Activated CD8-positive, alpha-beta T cell treated with anti-CD3 and anti-CD28 coated beads for 36 hours (primary cell): Measurements from ENCODE around the gene SOX30. TPM values are rescaled to one million over a fixed set of nuclear protein-coding genes. Genes with fewer than 3 reads are reported as not detected.

Source experiments
- ATAC-seq: fragments of 200-7000 bp; cut with Tn5 transposase; one replicate; pipeline ENCODE4 v1.10.0; 2021; ENCODE audit warnings: mild to moderate bottlenecking, moderate library complexity
- CTCF ChIA-PET: fragments of 350-600 bp; sonication (Branson Sonifier 250); formaldehyde crosslinking; loops from one replicate; lab custom pipeline; 2021; ENCODE audit warnings: antibody characterized with exemption; lab: Charles Lee
- POLR2A ChIA-PET: fragments of 350-600 bp; sonication (Branson Sonifier 250); formaldehyde crosslinking; loops from one replicate; lab custom pipeline; 2021; ENCODE audit warnings: antibody characterized with exemption; lab: Charles Lee
- DNase-seq: peaks from one replicate; pipeline ENCODE4 v3.0.0-alpha.2; 2020
- H3K27ac Mint-ChIP-seq: one replicate; pipeline ENCODE4 v1.8.0; 2021; ENCODE audit warnings: mild to moderate bottlenecking, mixed read lengths
- H3K27me3 Mint-ChIP-seq: one replicate; pipeline ENCODE4 v1.8.0; 2021; ENCODE audit warnings: mixed read lengths
- H3K36me3 Mint-ChIP-seq: one replicate; pipeline ENCODE4 v1.8.0; 2021; ENCODE audit warnings: low read depth, mixed read lengths
- H3K4me1 Mint-ChIP-seq: one replicate; pipeline ENCODE4 v1.8.0; 2021; ENCODE audit warnings: low read depth, mixed read lengths
- H3K4me3 Mint-ChIP-seq: one replicate; pipeline ENCODE4 v1.8.0; 2021; ENCODE audit warnings: mild to moderate bottlenecking, moderate library complexity, mixed read lengths
- H3K9me3 Mint-ChIP-seq: one replicate; pipeline ENCODE4 v1.8.0; 2021; ENCODE audit warnings: mixed read lengths
- CTCF ChIP-seq: fragments of 200-600 bp; IDR thresholded peaks from one replicate; pipeline ENCODE4 v1.8.0; 2022; ENCODE audit warnings: antibody characterized with exemption, mild to moderate bottlenecking
- intact Hi-C: fragments of 100-400 bp; cut with micrococcal nuclease; formaldehyde crosslinking; loops from one replicate; pipeline ENCODE4 v1.10.0; 2022
- total RNA-seq, 2 experiments: library from RNA; stranded (reverse); gene quantifications; one replicate each; pipeline ENCODE4 v1.2.3, GENCODE V29; 2021

SOX30 gene
- total RNA-seq, 2 experiments from 2014 or later: 0.11 to 0.16 TPM

- TF ChIP-seq CTCF: no peak
- peak overlapping the region; percentile 81 for H3K27ac Mint-ChIP-seq
- peaks cover 85% of the 10 kb centered on the region for H3K4me1 Mint-ChIP-seq
- POLR2A ChIA-PET: interaction anchor here (1.0 kb wide), 1 partner anchor 9 kb away, joined by 6 read pairs; no protein-coding TSS in a partner anchor
- H3K9me3 Mint-ChIP-seq: peaks cover 11% of the 10 kb centered on the region
- intact Hi-C loops: no loop called here
- ATAC-seq (no peak), DNase-seq (no peak)
- H3K27me3 Mint-ChIP-seq: peaks cover 2% of the 10 kb centered on the region
- H3K36me3 Mint-ChIP-seq: peaks cover 5% of the 10 kb centered on the region
- H3K4me3 Mint-ChIP-seq: no peak overlapping the region
- CTCF ChIA-PET: no interaction called here
Observed at GRCh38 chr5:157598350-157598936, 53.8 kb downstream of the SOX30 start.

GRCh38 chr5:157597277-157597676 is 55.0 kb downstream of the SOX30 start:
- ATAC-seq (no peak), DNase-seq (no peak)
- POLR2A ChIA-PET: interaction anchor here (1.1 to 1.8 kb wide), 3 partner anchors 12 to 27 kb away, joined by 4 to 7 read pairs (median 6); no protein-coding TSS in a partner anchor
- Mint-ChIP-seq H3K9me3 (peaks cover 11% of the 10 kb centered on the region), H3K27me3 (peaks cover 5% of the 10 kb centered on the region), H3K36me3 (peaks cover 5% of the 10 kb centered on the region), H3K4me1 (peaks cover 83% of the 10 kb centered on the region), H3K4me3 (no peak overlapping the region), H3K27ac (peak overlapping the region; percentile 74)
- intact Hi-C loops: no loop called here
- CTCF ChIA-PET: interaction anchor here (1.1 to 1.8 kb wide), 5 partner anchors 11 to 147 kb away, joined by 3 to 12 read pairs (median 4); partner anchors contain the start of gene LSM11
- TF ChIP-seq CTCF: no peak

GRCh38 chr5:157596487-157596886 is 55.8 kb downstream of the SOX30 start:
- Mint-ChIP-seq H3K9me3 (peaks cover 15% of the 10 kb centered on the region), H3K4me3 (no peak overlapping the region), H3K27me3 (peaks cover 6% of the 10 kb centered on the region), H3K4me1 (peaks cover 85% of the 10 kb centered on the region), H3K36me3 (peaks cover 5% of the 10 kb centered on the region), H3K27ac (peak overlapping the region; percentile 74)
- TF ChIP-seq CTCF: no peak
- intact Hi-C loops: no loop called here
- ATAC-seq (peak; percentile 69), DNase-seq (peak; percentile 79)
- CTCF ChIA-PET: interaction anchor here (1.1 to 1.8 kb wide), 7 partner anchors 9 to 147 kb away, joined by 3 to 12 read pairs (median 4); partner anchors contain the start of gene LSM11
- POLR2A ChIA-PET: interaction anchor here (0.7 to 1.8 kb wide), 5 partner anchors 11 to 52 kb away, joined by 3 to 7 read pairs (median 5); no protein-coding TSS in a partner anchor

- H3K9me3 Mint-ChIP-seq: peaks cover 11% of the 10 kb centered on the region
- CTCF ChIA-PET: interaction anchor here (1.1 to 1.8 kb wide), 4 partner anchors 10 to 148 kb away, joined by 3 to 5 read pairs (median 4); partner anchors contain the start of gene LSM11
- ATAC-seq: no peak
- H3K4me3 Mint-ChIP-seq: no peak overlapping the region
- TF ChIP-seq CTCF: no peak
- no peak for DNase-seq
- H3K4me1 Mint-ChIP-seq: peaks cover 76% of the 10 kb centered on the region
- POLR2A ChIA-PET: interaction anchor here (0.8 to 1.2 kb wide), 5 partner anchors 8 to 76 kb away, joined by 3 read pairs; no protein-coding TSS in a partner anchor
- intact Hi-C loops: no loop called here
- no peak overlapping the region for H3K27ac Mint-ChIP-seq
- peaks cover 5% of the 10 kb centered on the region for H3K36me3 Mint-ChIP-seq
- peaks cover 6% of the 10 kb centered on the region for H3K27me3 Mint-ChIP-seq
Observed at GRCh38 chr5:157594675-157595459, 57.4 kb downstream of the SOX30 start.
